WERI-Rb-1 (cell line): ENCODE measurements around the gene ATP2A3.

Source experiments
- DNase-seq: peaks from one replicate; pipeline ENCODE4 v3.0.0-alpha.2; 2020
- H3K27ac ChIP-seq: fragments of 250-450 bp; sonication (Bioruptor Pico); 2 replicates; pipeline ENCODE4 v1.5.1; 2020; ENCODE audit warnings: mild to moderate bottlenecking, moderate library complexity
- H3K27me3 ChIP-seq: fragments of 250-450 bp; sonication (Bioruptor Pico); 2 replicates; pipeline ENCODE4 v1.5.1; 2021; ENCODE audit warnings: mild to moderate bottlenecking, low read depth, moderate library complexity; ENCODE audit not compliant: insufficient read depth, severe bottlenecking
- H3K36me3 ChIP-seq: fragments of 250-450 bp; sonication (Bioruptor Pico); 2 replicates; pipeline ENCODE4 v1.5.1; 2020; ENCODE audit warnings: mild to moderate bottlenecking, moderate library complexity
- H3K4me3 ChIP-seq: 2 replicates; pipeline ENCODE4 v1.5.1; 2011; ENCODE audit warnings: low read depth, mild to moderate bottlenecking, control low read depth, low read length
- H3K9me3 ChIP-seq: fragments of 250-450 bp; sonication (Bioruptor Pico); 2 replicates; pipeline ENCODE4 v1.5.1; 2021; ENCODE audit warnings: mild to moderate bottlenecking, moderate library complexity; ENCODE audit not compliant: severe bottlenecking
- TF ChIP-seq, protein P1 (sequence below): IDR thresholded peaks from 2 replicates; pipeline ENCODE4 v1.5.1; 2011; ENCODE audit warnings: low read depth, mild to moderate bottlenecking, control low read depth, inconsistent platforms, low read length

ATP2A3 gene

DNA sequence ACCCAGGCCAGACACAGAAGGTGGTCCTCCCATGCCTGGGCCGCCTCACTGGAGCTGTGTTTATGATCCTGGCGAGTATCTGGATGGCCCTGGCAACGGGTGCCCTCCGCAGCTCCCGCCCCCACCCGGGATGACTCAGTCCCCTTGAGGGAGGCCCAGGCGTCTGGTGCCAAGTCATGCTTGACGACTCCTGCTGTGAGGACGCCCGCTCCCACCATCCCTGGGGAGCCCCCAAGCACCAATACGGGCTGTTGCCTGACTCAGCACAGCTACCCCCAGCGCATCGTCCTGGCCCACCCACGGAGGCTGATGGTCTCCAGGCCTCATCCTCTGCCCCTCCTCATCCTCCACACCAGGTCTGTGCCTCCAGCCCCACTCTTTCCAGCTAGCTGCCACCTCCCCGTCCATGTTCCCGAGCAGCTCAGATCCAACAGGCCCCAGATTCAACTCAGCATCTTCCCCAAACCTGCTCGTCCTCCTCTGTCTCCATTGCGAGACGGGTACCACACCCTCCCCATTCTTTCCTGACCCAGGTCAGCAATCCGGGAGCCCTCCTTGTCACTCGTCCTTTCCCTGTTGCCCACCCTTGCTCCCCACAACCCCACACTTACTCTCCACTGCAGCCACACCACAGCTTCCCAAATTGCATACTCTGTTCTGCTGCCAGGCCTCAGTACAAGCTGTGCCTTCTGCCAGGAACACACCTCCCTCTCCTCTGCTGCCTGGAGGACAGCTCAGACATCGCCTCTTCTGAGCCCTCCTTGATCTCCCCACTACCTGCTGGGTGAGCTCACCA lies 74.0 kb downstream of the ATP2A3 start:
- H3K9me3 ChIP-seq = no peaks in the 10 kb centered on the region
- peak; percentile 84 for DNase-seq
- H3K36me3 ChIP-seq = peaks cover 9% of the 10 kb centered on the region
- no peaks in the 10 kb centered on the region for H3K27me3 ChIP-seq
- H3K4me3 ChIP-seq = peak overlapping the region; percentile 8
- H3K27ac ChIP-seq = peak overlapping the region; percentile 84
- TF ChIP-seq, protein P1, sequence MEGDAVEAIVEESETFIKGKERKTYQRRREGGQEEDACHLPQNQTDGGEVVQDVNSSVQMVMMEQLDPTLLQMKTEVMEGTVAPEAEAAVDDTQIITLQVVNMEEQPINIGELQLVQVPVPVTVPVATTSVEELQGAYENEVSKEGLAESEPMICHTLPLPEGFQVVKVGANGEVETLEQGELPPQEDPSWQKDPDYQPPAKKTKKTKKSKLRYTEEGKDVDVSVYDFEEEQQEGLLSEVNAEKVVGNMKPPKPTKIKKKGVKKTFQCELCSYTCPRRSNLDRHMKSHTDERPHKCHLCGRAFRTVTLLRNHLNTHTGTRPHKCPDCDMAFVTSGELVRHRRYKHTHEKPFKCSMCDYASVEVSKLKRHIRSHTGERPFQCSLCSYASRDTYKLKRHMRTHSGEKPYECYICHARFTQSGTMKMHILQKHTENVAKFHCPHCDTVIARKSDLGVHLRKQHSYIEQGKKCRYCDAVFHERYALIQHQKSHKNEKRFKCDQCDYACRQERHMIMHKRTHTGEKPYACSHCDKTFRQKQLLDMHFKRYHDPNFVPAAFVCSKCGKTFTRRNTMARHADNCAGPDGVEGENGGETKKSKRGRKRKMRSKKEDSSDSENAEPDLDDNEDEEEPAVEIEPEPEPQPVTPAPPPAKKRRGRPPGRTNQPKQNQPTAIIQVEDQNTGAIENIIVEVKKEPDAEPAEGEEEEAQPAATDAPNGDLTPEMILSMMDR = no peak

DNA sequence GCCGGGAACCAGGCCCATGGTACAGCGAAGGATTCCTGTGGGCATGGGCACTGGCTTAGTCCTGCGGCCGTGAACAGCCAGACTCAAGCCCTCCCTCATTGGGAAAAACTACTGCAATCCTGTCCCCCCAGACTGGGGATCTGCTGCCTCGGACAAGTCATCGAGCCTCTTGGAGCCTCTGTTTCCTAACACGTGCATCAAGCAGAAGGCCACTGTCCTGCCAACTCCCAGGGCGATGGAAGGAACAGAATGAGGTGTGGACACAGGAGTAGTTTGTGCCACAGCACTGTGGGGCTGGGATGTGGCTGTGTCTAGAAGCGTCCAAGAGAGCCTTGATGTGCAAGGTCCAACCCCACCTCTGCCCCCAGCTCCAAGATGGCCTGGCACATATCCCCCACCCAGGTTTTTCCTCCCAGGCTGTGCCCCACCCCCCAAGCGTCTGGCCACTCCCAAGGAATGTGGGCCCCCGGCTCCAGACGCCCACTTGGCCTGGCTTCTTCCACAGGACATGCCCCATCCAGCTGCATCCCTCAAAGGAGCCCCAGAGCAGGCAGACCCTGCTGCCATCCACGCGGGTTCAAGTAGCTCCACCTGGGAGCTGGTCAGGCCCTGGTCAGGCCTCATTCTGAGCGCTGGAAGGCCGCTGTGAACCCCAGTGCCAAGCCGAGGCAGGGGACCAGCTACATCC lies 74.8 kb downstream of the ATP2A3 start:
- H3K9me3 ChIP-seq = no peaks in the 10 kb centered on the region
- H3K4me3 ChIP-seq = no peak overlapping the region
- TF ChIP-seq, protein P1 = no peak
- H3K27ac ChIP-seq = peak overlapping the region; percentile 84
- DNase-seq = no peak
- H3K36me3 ChIP-seq = peaks cover 17% of the 10 kb centered on the region
- no peaks in the 10 kb centered on the region for H3K27me3 ChIP-seq

DNA sequence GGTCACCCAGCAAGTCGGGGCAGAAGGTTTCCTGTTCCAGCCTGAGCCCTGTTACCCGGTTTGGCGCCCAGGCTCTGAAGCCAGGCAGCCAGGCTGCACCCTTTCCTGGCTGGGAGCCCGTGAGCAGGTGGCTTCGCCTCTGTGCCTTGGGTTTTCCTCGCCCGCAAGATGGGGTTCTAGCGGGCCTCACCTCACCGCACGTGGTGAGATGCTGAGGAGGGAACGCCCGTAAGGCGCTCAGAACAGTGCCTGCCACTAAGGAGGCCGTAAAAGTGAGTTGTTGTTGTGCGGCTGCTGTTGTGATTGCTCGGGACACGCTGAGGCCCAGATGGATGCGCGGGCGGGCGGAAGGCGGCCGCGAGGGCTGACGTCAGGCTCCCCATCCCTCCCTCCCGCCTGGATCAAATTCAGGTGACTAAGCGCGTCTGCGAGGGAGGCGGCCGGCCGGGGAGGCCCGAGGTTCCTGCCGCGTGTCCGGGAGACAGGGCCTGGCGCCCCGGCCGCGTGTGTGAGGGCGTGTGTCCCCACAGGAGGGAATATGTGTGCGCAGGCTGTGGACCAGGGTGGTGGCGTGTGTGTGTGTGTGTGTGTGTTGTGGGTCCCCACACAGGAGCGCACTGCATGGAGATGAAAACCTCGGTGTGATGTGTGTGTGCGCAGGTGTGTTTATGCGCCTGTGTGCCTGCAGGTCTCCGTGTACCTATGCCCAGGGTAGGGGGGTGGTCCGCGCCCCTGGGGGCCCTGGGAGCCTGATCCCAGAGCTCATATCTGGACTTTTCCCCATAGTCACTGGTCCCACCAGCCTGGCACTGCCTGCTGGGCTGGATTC lies 75.7 kb downstream of the ATP2A3 start:
- no peaks in the 10 kb centered on the region for H3K27me3 ChIP-seq
- no peak overlapping the region for H3K4me3 ChIP-seq
- no peaks in the 10 kb centered on the region for H3K9me3 ChIP-seq
- TF ChIP-seq, protein P1 = no peak
- DNase-seq = peak; percentile 75
- H3K36me3 ChIP-seq = peaks cover 26% of the 10 kb centered on the region
- peak overlapping the region; percentile 84 for H3K27ac ChIP-seq

DNA sequence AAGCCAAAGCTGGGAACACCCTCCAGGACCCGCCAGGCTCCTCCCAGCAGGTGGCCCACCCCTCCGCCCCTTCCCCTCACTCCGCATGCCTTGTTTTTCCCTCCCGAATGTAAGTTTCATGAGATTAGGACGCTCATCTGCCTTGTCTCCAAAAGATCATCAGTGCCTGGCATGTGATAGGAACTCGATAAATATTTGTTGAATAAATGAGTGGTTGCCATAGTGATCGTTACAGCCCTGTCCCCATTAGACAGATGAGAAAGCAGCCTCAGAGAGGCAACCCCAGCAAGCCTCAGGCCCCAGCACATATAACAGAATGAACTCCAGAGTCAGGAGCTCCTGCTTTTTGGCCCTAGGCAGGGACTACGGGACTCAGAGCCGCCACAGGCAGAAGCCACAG lies 76.4 kb downstream of the ATP2A3 start:
- TF ChIP-seq, protein P1 = no peak
- no peaks in the 10 kb centered on the region for H3K9me3 ChIP-seq
- peaks cover 34% of the 10 kb centered on the region for H3K36me3 ChIP-seq
- peak overlapping the region; percentile 84 for H3K27ac ChIP-seq
- no peaks in the 10 kb centered on the region for H3K27me3 ChIP-seq
- no peak overlapping the region for H3K4me3 ChIP-seq
- no peak for DNase-seq

DNA sequence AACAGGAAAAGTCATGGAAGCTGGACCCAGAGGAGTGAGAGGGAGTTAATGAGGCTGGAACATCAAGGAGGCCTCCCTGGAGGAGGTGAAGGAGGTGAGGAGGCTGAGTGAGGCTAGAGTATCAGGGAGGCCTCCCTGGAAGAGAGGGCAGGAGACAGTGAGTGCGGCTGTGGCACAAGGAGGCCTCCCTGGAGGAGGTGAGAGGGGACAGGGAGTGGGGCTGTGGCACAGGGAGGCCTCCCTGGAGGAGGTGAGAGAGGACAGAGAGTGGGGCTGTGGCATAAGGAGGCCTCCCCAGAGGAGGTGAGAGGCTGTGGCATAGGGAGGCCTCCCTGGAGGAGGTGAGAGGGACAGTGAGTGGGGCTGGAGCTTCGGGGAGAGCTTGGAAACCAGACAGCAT lies 76.8 kb downstream of the ATP2A3 start:
- Histone ChIP-seq H3K4me3 (no peak overlapping the region), H3K27me3 (no peaks in the 10 kb centered on the region), H3K27ac (peak overlapping the region; percentile 84), H3K9me3 (no peaks in the 10 kb centered on the region), H3K36me3 (peaks cover 38% of the 10 kb centered on the region)
- no peak for DNase-seq
- TF ChIP-seq, protein P1 = no peak
